AG04450 (cell line): ENCODE measurements around the gene TEX38. TPM values are rescaled to one million over a fixed set of nuclear protein-coding genes. Genes with fewer than 3 reads are reported as not detected.
"Not testable (repeated sequence)": the region's sequence is repeated elsewhere in the genome, so short reads cannot be mapped to it uniquely, and the experiment has no call there.

Experiments used
- CTCF ChIA-PET: fragments of 300-600, 350-600 bp; formaldehyde crosslinking; extraction: SDS; loops from one replicate; lab custom pipeline; 2022; ENCODE audit warnings: antibody characterized with exemption, inconsistent platforms; lab: Charles Lee
- POLR2A ChIA-PET: fragments of 350-600 bp; formaldehyde crosslinking; extraction: SDS; loops from one replicate; lab custom pipeline; 2021; ENCODE audit warnings: antibody characterized with exemption, inconsistent platforms; lab: Yijun Ruan, JAX
- DNase-seq: peaks from one replicate; pipeline ENCODE4 v3.0.0-alpha.2; 2011; ENCODE audit warnings: low read depth, low spot score
- H3K27ac ChIP-seq: one replicate; pipeline ENCODE4 v1.5.1; 2012; ENCODE audit warnings: low read depth, low read length, control low read depth
- H3K27me3 ChIP-seq: one replicate; pipeline ENCODE4 v1.6.0; 2012; ENCODE audit warnings: low read length; ENCODE audit not compliant: control insufficient read depth, insufficient read depth
- H3K4me3 ChIP-seq: 2 replicates; pipeline ENCODE4 v1.5.1; 2011; ENCODE audit warnings: mild to moderate bottlenecking, low read depth, low read length, control low read depth
- H3K9me3 ChIP-seq: 2 replicates; pipeline ENCODE4 v1.5.1; 2012; ENCODE audit warnings: low read length; ENCODE audit not compliant: control insufficient read depth, insufficient read depth
- polyA plus RNA-seq: library from polyadenylated mRNA; depleted of rRNA; stranded (reverse); fragments of >200 nt; gene quantifications from 2 replicates; pipeline ENCODE4 v1.2.3, GENCODE V29; 2011
- TF ChIP-seq, protein P1 (sequence below): IDR thresholded peaks from 2 replicates; pipeline ENCODE4 v1.5.1; 2011; ENCODE audit warnings: low read depth, low read length, control low read depth, inconsistent platforms

TEX38 gene
- polyA plus RNA-seq, 1 experiment, result not detected

DNA sequence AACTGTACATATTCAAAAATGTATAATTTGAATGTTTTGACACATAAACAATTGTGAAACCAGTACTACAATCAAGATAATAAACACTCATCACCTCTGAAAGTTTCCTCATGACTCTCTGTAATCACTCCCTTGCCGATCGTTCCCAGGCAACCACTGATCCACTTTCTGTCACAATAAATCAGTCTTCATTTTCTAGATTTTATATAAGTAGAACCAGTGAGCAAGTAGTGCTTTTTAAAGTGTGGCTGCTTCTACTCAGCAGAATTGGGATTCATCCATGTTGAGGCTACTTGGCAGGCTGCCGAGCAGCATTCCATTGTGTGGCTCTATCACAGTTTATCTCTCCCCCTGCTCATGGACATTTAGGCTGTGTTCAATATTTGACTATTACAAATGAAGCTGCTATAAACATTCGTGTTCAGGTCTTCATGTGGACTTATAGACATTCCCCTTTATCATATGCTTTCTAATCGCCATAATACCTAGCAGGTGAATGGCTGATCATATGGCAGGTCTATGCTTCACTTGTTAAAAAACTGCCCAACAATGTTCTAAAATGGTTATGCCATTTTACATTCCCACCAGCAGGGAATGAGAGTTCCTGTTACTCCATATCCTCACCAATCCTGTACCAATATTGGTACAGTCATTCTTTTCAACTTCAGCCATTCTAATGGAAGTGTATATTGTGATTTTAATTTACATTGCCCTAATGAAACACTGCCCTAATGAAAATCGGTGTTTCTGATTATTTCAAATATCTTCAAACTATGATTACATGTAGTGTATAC lies 20.5 kb downstream of the TEX38 start:
- H3K9me3 ChIP-seq, result no peaks in the 10 kb centered on the region
- TF ChIP-seq, protein P1, sequence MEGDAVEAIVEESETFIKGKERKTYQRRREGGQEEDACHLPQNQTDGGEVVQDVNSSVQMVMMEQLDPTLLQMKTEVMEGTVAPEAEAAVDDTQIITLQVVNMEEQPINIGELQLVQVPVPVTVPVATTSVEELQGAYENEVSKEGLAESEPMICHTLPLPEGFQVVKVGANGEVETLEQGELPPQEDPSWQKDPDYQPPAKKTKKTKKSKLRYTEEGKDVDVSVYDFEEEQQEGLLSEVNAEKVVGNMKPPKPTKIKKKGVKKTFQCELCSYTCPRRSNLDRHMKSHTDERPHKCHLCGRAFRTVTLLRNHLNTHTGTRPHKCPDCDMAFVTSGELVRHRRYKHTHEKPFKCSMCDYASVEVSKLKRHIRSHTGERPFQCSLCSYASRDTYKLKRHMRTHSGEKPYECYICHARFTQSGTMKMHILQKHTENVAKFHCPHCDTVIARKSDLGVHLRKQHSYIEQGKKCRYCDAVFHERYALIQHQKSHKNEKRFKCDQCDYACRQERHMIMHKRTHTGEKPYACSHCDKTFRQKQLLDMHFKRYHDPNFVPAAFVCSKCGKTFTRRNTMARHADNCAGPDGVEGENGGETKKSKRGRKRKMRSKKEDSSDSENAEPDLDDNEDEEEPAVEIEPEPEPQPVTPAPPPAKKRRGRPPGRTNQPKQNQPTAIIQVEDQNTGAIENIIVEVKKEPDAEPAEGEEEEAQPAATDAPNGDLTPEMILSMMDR, result peak; percentile 44
- ChIA-PET POLR2A (no interaction called here), CTCF (interaction anchor here (1.0 kb wide), 1 partner anchor 12 kb away, joined by 3 read pairs; no protein-coding TSS in a partner anchor)
- no peaks in the 10 kb centered on the region for H3K27me3 ChIP-seq
- no peak overlapping the region for H3K4me3 ChIP-seq
- DNase-seq, result no peak
- no peak overlapping the region for H3K27ac ChIP-seq

DNA sequence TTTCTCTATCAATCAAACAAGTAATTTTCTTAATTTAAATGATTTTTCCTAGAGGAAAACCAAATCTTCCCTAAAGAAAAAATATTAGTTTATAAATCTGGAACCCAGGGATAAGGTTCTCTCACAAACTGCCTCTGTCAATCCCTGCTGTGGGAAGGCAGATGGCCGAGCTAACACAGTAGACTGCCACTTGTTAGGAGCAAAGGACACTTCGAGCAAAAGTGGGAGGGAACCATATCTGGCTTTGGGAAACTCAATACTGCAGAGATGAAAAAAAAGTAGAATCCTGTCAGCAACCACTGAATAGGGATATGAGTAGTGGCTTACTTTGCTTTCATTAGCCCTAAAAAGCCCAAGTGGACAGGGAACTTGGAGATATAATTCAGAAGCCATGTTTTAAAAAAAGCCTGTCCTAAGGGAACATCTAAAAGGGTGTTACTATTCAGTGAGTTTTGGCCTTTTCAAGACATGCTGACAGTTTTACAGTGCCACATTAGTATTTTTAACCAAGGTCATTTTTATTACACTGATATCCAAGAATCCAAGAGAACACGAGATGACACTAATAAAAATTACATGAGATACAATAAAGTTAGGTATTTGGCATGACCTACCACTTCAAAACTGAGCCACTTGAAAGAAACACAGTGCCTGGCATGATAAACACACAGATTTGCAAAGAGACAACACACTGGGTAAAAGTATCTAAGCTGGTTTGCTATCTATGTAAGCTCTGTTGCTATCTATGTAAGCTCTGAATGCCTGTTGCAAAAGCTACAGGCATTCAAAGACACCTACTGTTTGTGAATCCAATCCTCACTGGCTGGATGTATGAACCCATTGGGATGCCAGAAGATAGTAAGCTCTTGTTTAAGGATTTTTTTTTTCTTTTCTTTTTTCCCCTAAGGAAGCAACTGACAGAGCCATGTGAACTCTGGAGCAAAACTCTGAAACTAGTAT lies 21.4 kb downstream of the TEX38 start:
- ChIA-PET POLR2A (no interaction called here), CTCF (interaction anchor here (0.5 kb wide), 1 partner anchor 89 kb away, joined by 3 read pairs; no protein-coding TSS in a partner anchor)
- no peak overlapping the region for H3K4me3 ChIP-seq
- TF ChIP-seq, protein P1, result no peak
- H3K27me3 ChIP-seq, result no peaks in the 10 kb centered on the region
- DNase-seq, result no peak
- no peak overlapping the region for H3K27ac ChIP-seq
- H3K9me3 ChIP-seq, result no peaks in the 10 kb centered on the region

DNA sequence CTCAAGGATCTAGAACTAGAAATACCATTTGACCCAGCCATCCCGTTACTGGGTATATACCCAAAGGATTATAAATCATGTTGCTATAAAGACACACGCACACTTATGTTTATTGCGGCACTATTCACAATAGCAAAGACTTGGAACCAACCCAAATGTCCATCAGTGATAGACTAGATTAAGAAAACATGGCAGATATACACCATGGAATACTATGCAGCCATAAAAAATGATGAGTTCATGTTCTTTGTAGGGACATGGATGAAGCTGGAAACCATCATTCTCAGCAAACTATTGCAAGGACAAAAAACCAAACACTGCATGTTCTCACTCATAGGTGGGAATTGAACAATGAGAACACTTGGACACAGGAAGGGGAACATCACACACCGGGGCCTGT lies 23.0 kb downstream of the TEX38 start:
- POLR2A ChIA-PET, H3K27ac ChIP-seq, DNase-seq, H3K4me3 ChIP-seq, CTCF ChIA-PET, H3K9me3 ChIP-seq, H3K27me3 ChIP-seq: not testable (repeated sequence)

DNA sequence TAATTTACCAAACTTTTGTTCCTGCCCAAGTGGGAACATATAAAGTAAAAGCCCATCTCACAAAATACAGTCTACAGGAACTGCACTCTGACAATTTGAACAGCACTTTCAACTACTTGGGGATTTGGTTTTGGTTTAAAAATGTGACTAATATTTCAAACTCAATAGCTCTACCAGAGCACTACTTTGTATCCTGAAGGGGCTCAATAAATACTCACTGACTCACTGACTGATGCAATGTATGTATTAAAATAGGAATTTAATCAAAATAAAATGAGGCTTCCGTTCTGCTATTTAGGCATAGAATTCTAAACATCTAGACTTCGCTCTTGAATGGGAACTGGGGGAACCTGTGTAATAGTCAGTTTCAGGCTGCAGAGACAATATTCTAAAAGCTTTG lies 25.4 kb downstream of the TEX38 start:
- POLR2A ChIA-PET, result interaction anchor here (0.6 kb wide), 1 partner anchor 482 kb away, joined by 5 read pairs; no protein-coding TSS in a partner anchor
- no peak overlapping the region for H3K4me3 ChIP-seq
- no peaks in the 10 kb centered on the region for H3K9me3 ChIP-seq
- DNase-seq, result no peak
- no peaks in the 10 kb centered on the region for H3K27me3 ChIP-seq
- TF ChIP-seq, protein P1, result no peak
- CTCF ChIA-PET, result interaction anchor here (1.3 kb wide), 1 partner anchor 28 kb away, joined by 3 read pairs; no protein-coding TSS in a partner anchor
- H3K27ac ChIP-seq, result no peak overlapping the region

DNA sequence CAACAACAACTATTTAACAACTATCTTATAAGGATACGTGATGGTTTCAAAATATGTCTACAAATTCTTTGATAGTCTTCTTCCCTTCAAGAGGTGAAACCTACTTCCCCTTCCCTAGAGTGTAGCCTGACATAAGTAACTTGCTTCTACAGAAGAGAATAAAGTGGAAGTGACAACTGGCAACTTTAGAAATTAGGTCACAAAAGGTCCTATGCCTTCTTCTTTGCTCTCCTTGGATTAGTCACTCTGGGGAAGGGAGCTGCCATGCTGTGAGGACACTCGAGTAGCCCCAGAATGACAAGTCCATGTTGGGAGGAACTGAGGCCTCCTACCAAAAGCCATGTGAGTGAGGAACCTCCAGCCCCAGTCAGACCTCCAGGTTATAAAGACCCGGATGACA lies 28.0 kb downstream of the TEX38 start:
- TF ChIP-seq, protein P1, result no peak
- CTCF ChIA-PET, result interaction anchor here (1.5 kb wide), 1 partner anchor 26 kb away, joined by 3 read pairs; no protein-coding TSS in a partner anchor
- POLR2A ChIA-PET, result no interaction called here
- no peaks in the 10 kb centered on the region for H3K9me3 ChIP-seq
- H3K27ac ChIP-seq, result no peak overlapping the region
- no peak overlapping the region for H3K4me3 ChIP-seq
- no peak for DNase-seq
- H3K27me3 ChIP-seq, result no peaks in the 10 kb centered on the region
